BLaER1 (cell line): ENCODE data around the gene SH3PXD2A.

Experiments used
- H3K27ac ChIP-seq: shearing (Covaris generic); formaldehyde crosslinking; 2 replicates; pipeline ENCODE4 v1.8.1; 2022
- H3K27me3 ChIP-seq: shearing (Covaris generic); formaldehyde crosslinking; 2 replicates; pipeline ENCODE4 v1.8.1; 2022
- H3K36me3 ChIP-seq: shearing (Covaris generic); formaldehyde crosslinking; 2 replicates; pipeline ENCODE4 v1.8.1; 2022
- H3K4me1 ChIP-seq: shearing (Covaris generic); formaldehyde crosslinking; 2 replicates; pipeline ENCODE4 v1.8.1; 2022
- H3K4me2 ChIP-seq: shearing (Covaris generic); formaldehyde crosslinking; 2 replicates; pipeline ENCODE4 v1.8.1; 2022
- H3K4me3 ChIP-seq: shearing (Covaris generic); formaldehyde crosslinking; 2 replicates; pipeline ENCODE4 v1.8.1; 2022
- H3K9ac ChIP-seq: shearing (Covaris generic); formaldehyde crosslinking; 2 replicates; pipeline ENCODE4 v1.8.1; 2022
- H3K9me3 ChIP-seq: shearing (Covaris generic); formaldehyde crosslinking; 2 replicates; pipeline ENCODE4 v1.8.1; 2022
- H4K20me1 ChIP-seq: shearing (Covaris generic); formaldehyde crosslinking; 2 replicates; pipeline ENCODE4 v1.8.1; 2022
- Cebpa-rat ChIP-seq: shearing (Covaris generic); IDR thresholded peaks from 2 replicates; pipeline ENCODE4 v1.8.1; 2022

Gene SH3PXD2A

DNA sequence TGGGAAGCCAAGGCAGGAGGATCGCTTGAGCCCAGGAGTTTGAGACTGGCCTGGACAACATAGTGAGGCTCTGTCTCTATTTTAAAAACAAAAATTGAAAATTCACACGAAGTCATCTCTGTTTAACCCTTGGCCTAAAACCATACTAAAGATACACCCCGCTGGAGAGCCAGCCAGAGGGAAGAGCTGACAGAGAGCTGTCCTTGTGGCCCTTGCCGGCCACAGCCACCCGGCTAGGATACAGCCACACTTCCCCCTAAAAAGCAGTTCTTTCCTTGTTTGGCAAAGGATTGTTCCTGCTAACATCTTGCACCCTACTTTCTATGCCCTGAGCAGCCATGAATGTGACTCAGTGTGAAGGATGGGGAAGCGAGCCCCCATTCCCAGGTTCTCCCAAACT, 49.6 kb downstream of the SH3PXD2A start:
- Histone ChIP-seq H3K4me1 (peaks cover 88% of the 10 kb centered on the region), H3K9ac (no peak overlapping the region), H3K9me3 (no peaks in the 10 kb centered on the region), H3K27me3 (no peaks in the 10 kb centered on the region), H3K4me2 (peak overlapping the region; percentile 65), H4K20me1 (peaks cover 94% of the 10 kb centered on the region), H3K4me3 (no peak overlapping the region), H3K27ac (peak overlapping the region; percentile 55), H3K36me3 (peaks cover 34% of the 10 kb centered on the region)
- TF ChIP-seq Cebpa-rat = no peak

DNA sequence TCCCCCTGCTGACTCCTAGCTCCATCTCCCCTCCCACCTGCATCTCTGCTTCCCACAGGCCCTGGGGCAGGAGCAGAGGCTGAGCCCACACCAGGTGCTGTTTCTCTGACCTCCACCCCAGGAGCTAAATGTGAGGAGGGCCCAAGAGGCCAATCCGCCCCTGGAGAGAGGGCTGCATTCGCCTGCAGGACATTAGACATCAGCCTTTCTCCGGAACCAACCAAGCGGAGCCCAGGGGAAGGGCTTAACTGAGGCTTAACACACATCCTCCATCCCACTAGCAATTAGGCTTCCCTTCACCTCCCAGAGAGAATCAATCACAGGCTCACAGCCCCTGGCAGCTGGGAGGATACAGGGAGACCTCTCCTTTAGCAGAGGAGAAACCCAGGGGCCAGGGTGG, 50.5 kb downstream of the SH3PXD2A start:
- Histone ChIP-seq H3K4me1 (peaks cover 88% of the 10 kb centered on the region), H4K20me1 (peaks cover 93% of the 10 kb centered on the region), H3K9ac (0 out of 2 replicates have a peak overlapping the region, but pooled peaks have one; percentile 21), H3K36me3 (peaks cover 34% of the 10 kb centered on the region), H3K9me3 (no peaks in the 10 kb centered on the region), H3K27me3 (no peaks in the 10 kb centered on the region), H3K4me3 (no peak overlapping the region), H3K27ac (peak overlapping the region; percentile 55), H3K4me2 (peak overlapping the region; percentile 65)
- no peak for TF ChIP-seq Cebpa-rat

DNA sequence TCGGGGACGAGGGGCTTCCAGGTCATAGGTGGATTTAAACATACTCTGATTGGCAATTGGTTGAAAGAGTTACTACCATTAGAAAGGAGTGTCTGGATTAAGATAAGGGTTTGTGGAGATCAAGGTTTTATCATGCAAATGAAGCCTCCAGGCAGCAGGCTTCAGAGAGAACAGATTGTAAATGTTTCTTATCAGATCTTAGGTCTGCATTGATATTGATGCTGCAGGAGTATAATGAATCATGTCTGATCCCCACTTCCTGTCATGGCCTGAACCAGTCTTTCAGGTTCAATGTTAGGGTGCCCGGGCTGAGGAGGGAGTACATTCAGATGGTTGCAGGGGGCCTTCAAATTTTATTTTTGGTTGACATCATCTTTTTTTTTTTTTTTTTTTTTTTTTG, 51.4 kb downstream of the SH3PXD2A start:
- Histone ChIP-seq H3K9ac (no peak overlapping the region), H3K4me3 (no peak overlapping the region), H3K4me1 (peaks cover 85% of the 10 kb centered on the region), H3K27ac (no peak overlapping the region), H3K4me2 (no peak overlapping the region), H3K36me3 (peaks cover 37% of the 10 kb centered on the region), H3K27me3 (no peaks in the 10 kb centered on the region), H3K9me3 (no peaks in the 10 kb centered on the region), H4K20me1 (peaks cover 88% of the 10 kb centered on the region)
- TF ChIP-seq Cebpa-rat = no peak

DNA sequence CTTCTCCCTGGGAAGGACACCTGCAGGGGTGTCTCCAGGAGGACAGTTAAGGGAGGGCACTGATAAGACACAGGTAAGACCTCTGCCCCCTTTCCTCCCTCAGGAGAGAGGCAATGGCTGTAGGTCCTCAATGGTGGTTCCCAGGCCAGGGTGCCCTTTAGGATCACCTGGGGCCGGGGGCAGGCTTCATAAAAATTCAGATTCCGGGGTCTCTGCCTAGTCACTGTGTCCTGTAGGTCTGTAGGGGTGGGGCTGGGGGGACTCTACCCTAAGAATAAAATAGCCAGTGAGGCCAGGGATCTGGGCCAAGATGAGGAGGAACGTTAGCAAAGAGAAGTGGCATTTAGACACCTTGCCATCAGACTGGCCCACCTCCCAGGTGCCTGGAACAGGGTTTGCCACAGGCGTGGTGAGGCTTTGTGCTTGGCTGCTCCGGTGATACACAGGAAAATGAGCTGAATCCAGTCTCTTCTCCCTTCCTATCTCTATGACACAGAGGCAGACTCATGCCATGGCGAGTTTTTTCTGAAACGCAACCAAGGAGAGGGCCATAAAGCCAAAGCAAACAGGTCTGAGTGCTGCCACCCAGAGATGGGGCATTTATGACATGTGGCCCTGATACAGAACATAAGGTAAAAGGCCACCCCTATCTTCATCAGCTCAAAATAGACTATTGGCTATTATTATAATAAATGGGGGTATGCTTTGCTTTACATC, 52.6 kb downstream of the SH3PXD2A start:
- Histone ChIP-seq H4K20me1 (peaks cover 77% of the 10 kb centered on the region), H3K27me3 (no peaks in the 10 kb centered on the region), H3K36me3 (peaks cover 44% of the 10 kb centered on the region), H3K4me1 (peaks cover 75% of the 10 kb centered on the region), H3K4me3 (no peak overlapping the region), H3K9me3 (no peaks in the 10 kb centered on the region), H3K4me2 (peak overlapping the region; percentile 17; the same call in 1 of the 2 replicates), H3K9ac (no peak overlapping the region), H3K27ac (0 out of 2 replicates have a peak overlapping the region, but pooled peaks have one; percentile 24)
- no peak for TF ChIP-seq Cebpa-rat

DNA sequence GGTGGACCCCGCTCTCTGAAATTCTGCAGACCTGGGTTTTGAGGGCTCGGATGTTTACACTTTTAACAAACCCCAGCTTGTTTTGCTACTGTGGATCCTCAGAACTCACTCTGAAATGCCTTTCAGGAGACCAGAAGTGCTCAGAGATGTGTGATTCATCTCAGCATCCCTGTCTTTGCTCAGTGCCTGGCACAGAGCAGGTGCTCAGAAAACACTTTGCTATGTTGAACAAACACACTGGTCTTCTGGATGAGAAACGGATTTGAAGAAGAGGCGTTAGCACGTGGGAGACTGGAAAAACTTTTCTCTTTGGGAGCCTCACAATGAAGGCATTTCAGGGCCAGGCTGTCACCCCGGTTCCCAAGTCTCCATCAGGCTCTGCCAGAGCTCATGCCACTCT, 53.3 kb downstream of the SH3PXD2A start:
- H3K27ac ChIP-seq = 0 out of 2 replicates have a peak overlapping the region, but pooled peaks have one; percentile 24
- no peak for TF ChIP-seq Cebpa-rat

DNA sequence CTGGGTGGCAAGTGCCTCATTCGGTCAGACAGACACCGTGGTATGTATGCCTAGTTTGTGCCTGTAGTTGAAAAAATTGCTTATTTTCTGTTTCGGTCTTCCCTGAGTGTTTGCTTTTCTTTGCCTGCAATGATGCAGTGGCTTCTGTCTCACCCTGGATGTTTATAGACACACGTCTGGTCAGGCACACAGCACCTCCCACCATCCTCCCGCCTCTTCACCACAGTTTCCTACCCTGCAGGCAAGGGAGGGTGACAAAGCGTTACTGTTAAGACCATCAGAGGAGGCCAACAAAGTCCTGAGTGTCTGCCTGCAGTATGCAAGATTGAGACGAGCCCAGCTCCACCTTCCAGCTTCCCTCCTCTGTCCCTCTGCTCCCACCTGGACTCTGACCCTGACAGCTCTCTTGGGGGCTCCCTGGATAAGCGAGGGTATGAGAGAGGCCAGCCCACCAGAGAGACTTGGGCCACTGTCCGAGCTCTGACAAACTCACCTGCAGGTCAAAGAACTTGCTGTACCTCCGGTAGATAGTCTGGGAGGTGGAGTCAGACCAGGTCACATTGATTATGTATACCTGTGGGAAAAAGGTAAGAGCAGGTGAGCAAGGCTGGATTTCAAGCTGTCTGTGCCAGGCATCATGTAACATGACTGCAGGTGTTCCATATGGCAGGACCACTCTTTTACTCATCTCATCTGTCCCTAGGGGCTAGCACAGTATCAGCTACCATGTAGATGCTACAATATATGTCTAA, 54.4 kb downstream of the SH3PXD2A start:
- Histone ChIP-seq H3K27ac (peak overlapping the region; percentile 16), H3K9me3 (no peaks in the 10 kb centered on the region), H3K36me3 (peaks cover 53% of the 10 kb centered on the region), H3K4me3 (no peak overlapping the region), H4K20me1 (peaks cover 59% of the 10 kb centered on the region), H3K4me2 (peak overlapping the region; percentile 66), H3K27me3 (no peaks in the 10 kb centered on the region), H3K9ac (no peak overlapping the region), H3K4me1 (peaks cover 66% of the 10 kb centered on the region)
- TF ChIP-seq Cebpa-rat = no peak

More for the DNA sequence above, 53.3 kb downstream of the SH3PXD2A start:
- H3K27me3 ChIP-seq = no peaks in the 10 kb centered on the region
- H3K4me2 ChIP-seq = peak overlapping the region; percentile 66; the same call in 1 of the 2 replicates
- H3K36me3 ChIP-seq = peaks cover 46% of the 10 kb centered on the region
- H3K9me3 ChIP-seq = no peaks in the 10 kb centered on the region
- H4K20me1 ChIP-seq = peaks cover 70% of the 10 kb centered on the region
- H3K4me1 ChIP-seq = peaks cover 68% of the 10 kb centered on the region
- no peak overlapping the region for H3K9ac ChIP-seq
- no peak overlapping the region for H3K4me3 ChIP-seq

DNA sequence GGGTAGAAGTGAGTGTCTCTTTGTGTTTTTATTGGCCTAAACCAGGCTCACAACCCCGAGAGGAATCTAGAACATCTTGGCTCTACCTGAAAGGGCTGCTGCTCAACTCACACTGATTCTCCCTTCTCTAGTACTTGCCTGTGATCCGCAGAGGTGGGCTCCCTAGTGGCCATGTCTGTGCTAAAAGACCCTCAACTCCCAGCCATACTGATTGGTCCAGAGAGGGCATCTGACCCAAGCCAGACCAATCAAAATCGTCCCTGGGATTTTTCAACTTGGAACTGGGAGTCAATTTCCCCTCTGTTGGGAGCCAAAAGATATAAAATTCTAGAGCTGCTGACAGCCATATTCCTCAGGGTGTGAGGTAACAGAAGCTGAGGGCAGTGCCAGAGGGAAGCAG, 55.3 kb downstream of the SH3PXD2A start:
- TF ChIP-seq Cebpa-rat = no peak
- H3K9ac ChIP-seq = no peak overlapping the region
- no peaks in the 10 kb centered on the region for H3K27me3 ChIP-seq
- H4K20me1 ChIP-seq = peaks cover 50% of the 10 kb centered on the region
- H3K36me3 ChIP-seq = peaks cover 62% of the 10 kb centered on the region
- H3K4me2 ChIP-seq = peak overlapping the region; percentile 66
- H3K4me3 ChIP-seq = no peak overlapping the region
- no peaks in the 10 kb centered on the region for H3K9me3 ChIP-seq
- peak overlapping the region; percentile 16; the same call in 1 of the 2 replicates for H3K27ac ChIP-seq
- peaks cover 61% of the 10 kb centered on the region for H3K4me1 ChIP-seq

DNA sequence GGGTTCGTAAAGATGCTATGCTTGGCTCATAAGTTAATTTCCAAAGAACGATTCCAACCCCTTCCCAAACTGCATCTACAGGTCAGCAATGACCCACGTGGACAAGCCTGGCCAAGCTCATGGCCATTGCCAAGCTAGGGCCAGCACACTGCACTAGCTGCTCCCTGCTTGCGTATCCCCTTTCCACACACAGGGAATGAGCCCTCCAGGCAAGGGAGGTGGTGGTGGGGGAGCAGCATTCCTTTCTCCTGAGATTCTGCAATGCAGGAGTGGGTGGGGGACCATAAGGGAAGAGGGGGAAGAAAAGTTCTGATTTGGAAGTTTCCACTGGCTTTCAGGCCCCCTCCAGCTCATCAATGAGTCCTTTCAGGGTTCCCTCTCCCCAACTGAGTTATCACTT, 56.0 kb downstream of the SH3PXD2A start:
- Histone ChIP-seq H3K27ac (no peak overlapping the region), H3K36me3 (peaks cover 69% of the 10 kb centered on the region)
- no peak for TF ChIP-seq Cebpa-rat

DNA sequence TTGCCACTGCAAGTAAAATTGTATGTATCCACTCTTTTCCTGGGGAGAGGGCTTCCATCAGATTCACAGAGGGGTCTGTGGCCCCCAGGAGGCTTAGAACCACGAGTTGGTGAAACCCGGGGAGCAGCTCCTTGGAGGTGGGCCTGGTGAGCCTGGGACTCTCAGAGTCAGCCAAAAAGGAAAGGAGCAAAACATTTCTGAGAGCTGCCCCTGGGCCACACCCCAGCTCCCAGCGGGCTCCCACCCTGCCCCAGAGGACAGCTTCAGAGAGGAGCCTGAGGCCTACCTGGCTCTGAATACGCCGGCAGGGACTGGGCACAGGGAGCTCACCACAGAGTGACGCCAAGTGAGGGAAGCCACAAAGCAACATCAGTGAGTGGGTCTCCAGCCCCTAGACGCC, 56.9 kb downstream of the SH3PXD2A start:
- TF ChIP-seq Cebpa-rat = no peak
- no peaks in the 10 kb centered on the region for H3K9me3 ChIP-seq
- H3K36me3 ChIP-seq = peaks cover 77% of the 10 kb centered on the region
- no peak overlapping the region for H3K4me3 ChIP-seq
- no peak overlapping the region for H3K4me2 ChIP-seq
- H3K4me1 ChIP-seq = peaks cover 48% of the 10 kb centered on the region
- no peaks in the 10 kb centered on the region for H3K27me3 ChIP-seq
- no peak overlapping the region for H3K9ac ChIP-seq
- 0 out of 2 replicates have a peak overlapping the region, but pooled peaks have one; percentile 18 for H3K27ac ChIP-seq
- H4K20me1 ChIP-seq = peaks cover 35% of the 10 kb centered on the region

More for the DNA sequence above, 56.0 kb downstream of the SH3PXD2A start:
- H3K9ac ChIP-seq = no peak overlapping the region
- no peak overlapping the region for H3K4me3 ChIP-seq
- H3K4me2 ChIP-seq = no peak overlapping the region
- peaks cover 53% of the 10 kb centered on the region for H3K4me1 ChIP-seq
- no peaks in the 10 kb centered on the region for H3K27me3 ChIP-seq
- peaks cover 42% of the 10 kb centered on the region for H4K20me1 ChIP-seq
- H3K9me3 ChIP-seq = no peaks in the 10 kb centered on the region

DNA sequence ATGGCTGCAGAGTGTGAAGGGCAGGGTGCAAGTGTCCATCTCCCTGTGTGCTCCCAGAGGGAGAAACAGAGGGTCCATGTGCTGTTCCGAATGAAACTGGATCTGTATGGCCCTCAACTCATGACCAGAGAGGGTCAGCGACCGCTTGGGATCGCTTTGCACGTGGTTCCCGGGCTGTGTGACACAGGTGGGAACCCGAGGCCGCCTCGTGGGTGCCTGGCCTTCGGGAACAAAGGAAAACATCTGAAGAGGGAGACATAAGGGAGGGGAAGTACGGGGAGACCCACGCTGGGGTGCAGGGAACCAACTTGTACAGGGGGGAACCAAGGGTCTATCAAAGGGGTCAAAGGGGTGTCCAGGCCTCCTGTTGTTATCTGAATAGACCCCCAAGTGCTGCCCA, 57.5 kb downstream of the SH3PXD2A start:
- H3K36me3 ChIP-seq = peaks cover 81% of the 10 kb centered on the region
- H3K27ac ChIP-seq = no peak overlapping the region
- no peak overlapping the region for H3K4me3 ChIP-seq
- TF ChIP-seq Cebpa-rat = no peak
- H3K4me1 ChIP-seq = peaks cover 42% of the 10 kb centered on the region
- no peaks in the 10 kb centered on the region for H3K9me3 ChIP-seq
- H3K9ac ChIP-seq = no peak overlapping the region
- H4K20me1 ChIP-seq = peaks cover 28% of the 10 kb centered on the region
- H3K27me3 ChIP-seq = no peaks in the 10 kb centered on the region
- H3K4me2 ChIP-seq = no peak overlapping the region
